H9 (cell line): ENCODE data around the gene CACNG6. TPM values are rescaled to one million over a fixed set of nuclear protein-coding genes. Genes with fewer than 3 reads are reported as not detected.

Source experiments
- DNase-seq: peaks from one replicate; pipeline ENCODE4 v3.0.0-alpha.2; 2017
- H2AFZ ChIP-seq: one replicate; pipeline ENCODE4 v1.6.1; 2013; ENCODE audit warnings: mild to moderate bottlenecking, low read length, control low read depth, moderate library complexity
- H2AK5ac ChIP-seq: 2 replicates; pipeline ENCODE4 v1.6.1; 2013; ENCODE audit warnings: low read length, control low read depth, mixed read lengths; ENCODE audit not compliant: insufficient read length
- H2BK120ac ChIP-seq: one replicate; pipeline ENCODE4 v1.6.1; 2013; ENCODE audit warnings: low read depth, mild to moderate bottlenecking, low read length, control low read depth, inconsistent platforms; ENCODE audit not compliant: poor library complexity, severe bottlenecking
- H2BK12ac ChIP-seq: 2 replicates; pipeline ENCODE4 v1.6.1; 2013; ENCODE audit warnings: low read length, control low read depth, mixed read lengths, low read depth; ENCODE audit not compliant: insufficient read length
- H2BK15ac ChIP-seq: 2 replicates; pipeline ENCODE4 v1.6.1; 2013; ENCODE audit warnings: low read depth, low read length, control low read depth
- H2BK20ac ChIP-seq: one replicate; pipeline ENCODE4 v1.6.1; 2013; ENCODE audit warnings: low read depth, mild to moderate bottlenecking, low read length, control low read depth, inconsistent platforms; ENCODE audit not compliant: poor library complexity, severe bottlenecking
- H2BK5ac ChIP-seq: 2 replicates; pipeline ENCODE4 v1.6.1; 2013; ENCODE audit warnings: low read length, control low read depth, mixed read lengths; ENCODE audit not compliant: insufficient read length
- H3K14ac ChIP-seq: 2 replicates; pipeline ENCODE4 v1.6.1; 2013; ENCODE audit warnings: low read length, control low read depth; ENCODE audit not compliant: insufficient read depth
- H3K18ac ChIP-seq: 2 replicates; pipeline ENCODE4 v1.6.1; 2013; ENCODE audit warnings: low read depth, mild to moderate bottlenecking, mixed read lengths, low read length, control low read depth; ENCODE audit not compliant: insufficient read length
- H3K23ac ChIP-seq: 2 replicates; pipeline ENCODE4 v1.6.1; 2013; ENCODE audit warnings: low read length, control low read depth, mixed read lengths, low read depth; ENCODE audit not compliant: insufficient read length
- H3K23me2 ChIP-seq: 2 replicates; pipeline ENCODE4 v1.6.1; 2013; ENCODE audit warnings: low read depth, mild to moderate bottlenecking, mixed read lengths, low read length, control low read depth; ENCODE audit not compliant: insufficient read length, poor library complexity, severe bottlenecking
- H3K27ac ChIP-seq: 2 replicates; pipeline ENCODE4 v1.5.1; 2013; ENCODE audit warnings: low read length, control low read depth, mixed read lengths, low read depth; ENCODE audit not compliant: insufficient read length
- H3K27me3 ChIP-seq: 2 replicates; pipeline ENCODE4 v1.6.1; 2013; ENCODE audit warnings: low read length, control low read depth, inconsistent platforms; ENCODE audit not compliant: insufficient read depth
- H3K4ac ChIP-seq: 2 replicates; pipeline ENCODE4 v1.6.1; 2013; ENCODE audit warnings: low read depth, mild to moderate bottlenecking, control low read depth, inconsistent platforms, low read length, moderate library complexity
- H3K4me1 ChIP-seq: 2 replicates; pipeline ENCODE4 v1.6.1; 2013; ENCODE audit warnings: low read length, control low read depth, inconsistent platforms; ENCODE audit not compliant: insufficient read depth
- H3K4me2 ChIP-seq: 2 replicates; pipeline ENCODE4 v1.6.1; 2013; ENCODE audit warnings: low read length, control low read depth, mixed read lengths; ENCODE audit not compliant: insufficient read length, insufficient read depth
- H3K56ac ChIP-seq: 2 replicates; pipeline ENCODE4 v1.6.1; 2013; ENCODE audit warnings: low read depth, mild to moderate bottlenecking, mixed read lengths, low read length, control low read depth; ENCODE audit not compliant: insufficient read length
- H3K79me1 ChIP-seq: 2 replicates; pipeline ENCODE4 v1.6.1; 2013; ENCODE audit warnings: low read depth, mild to moderate bottlenecking, moderate library complexity, low read length, control low read depth, inconsistent platforms; ENCODE audit not compliant: insufficient read depth, poor library complexity, severe bottlenecking
- H3K79me2 ChIP-seq: 2 replicates; pipeline ENCODE4 v1.6.1; 2013; ENCODE audit warnings: low read length, control low read depth, inconsistent platforms; ENCODE audit not compliant: insufficient read depth
- H3K9ac ChIP-seq: 2 replicates; pipeline ENCODE4 v1.6.1; 2013; ENCODE audit warnings: low read length, control low read depth, mixed read lengths; ENCODE audit not compliant: insufficient read length; ENCODE audit errors: extremely low read depth
- H3K9me3 ChIP-seq: one replicate; pipeline ENCODE4 v1.6.1; 2013; ENCODE audit warnings: low read depth, low read length, inconsistent platforms; ENCODE audit not compliant: control insufficient read depth
- H3T11ph ChIP-seq: one replicate; pipeline ENCODE4 v1.6.1; 2013; ENCODE audit warnings: mild to moderate bottlenecking, low read length, control low read depth, inconsistent platforms
- H4K20me1 ChIP-seq: one replicate; pipeline ENCODE4 v1.6.1; 2013; ENCODE audit not compliant: control insufficient read depth, insufficient read length, insufficient read depth
- H4K5ac ChIP-seq: 2 replicates; pipeline ENCODE4 v1.6.1; 2013; ENCODE audit warnings: low read depth, mild to moderate bottlenecking, mixed read lengths, low read length, control low read depth; ENCODE audit not compliant: insufficient read length
- H4K8ac ChIP-seq: replicated peaks from 2 replicates; pipeline ENCODE4 v1.6.1; 2013; ENCODE audit warnings: low read length, control low read depth, mixed read lengths, low read depth; ENCODE audit not compliant: insufficient read length
- H4K91ac ChIP-seq: 2 replicates; pipeline ENCODE4 v1.6.1; 2013; ENCODE audit warnings: low read depth, mild to moderate bottlenecking, moderate library complexity, mixed read lengths, low read length, control low read depth; ENCODE audit not compliant: insufficient read length
- H3K27ac Mint-ChIP-seq, 3 experiments: 2 replicates in 2 of 3; 3 replicates in 1 of 3; pipeline ENCODE4 v1.8.0; 2020 to 2021; ENCODE audit warnings: mixed read lengths in 3 of 3, mild to moderate bottlenecking in 1 of 3, moderate library complexity in 1 of 3
- H3K27me3 Mint-ChIP-seq: 2 replicates; pipeline ENCODE4 v1.8.0; 2021; ENCODE audit warnings: low read depth, mild to moderate bottlenecking, moderate library complexity, mixed read lengths
- H3K36me3 Mint-ChIP-seq, 3 experiments: 2 replicates in 2 of 3; 3 replicates in 1 of 3; pipeline ENCODE4 v1.8.0; 2020 to 2021; ENCODE audit warnings: low read depth in 3 of 3, mixed read lengths in 3 of 3; ENCODE audit not compliant: insufficient read depth in 1 of 3
- H3K4me1 Mint-ChIP-seq, 2 experiments: 2 replicates each; pipeline ENCODE4 v1.8.0; 2020; ENCODE audit warnings: mixed read lengths in 2 of 2
- H3K4me3 Mint-ChIP-seq, 2 experiments: 2 replicates in 1 of 2; 3 replicates in 1 of 2; pipeline ENCODE4 v1.8.0; 2020 to 2021; ENCODE audit warnings: mild to moderate bottlenecking in 2 of 2, mixed read lengths in 2 of 2, moderate library complexity in 1 of 2
- H3K9me3 Mint-ChIP-seq, 2 experiments: 2 replicates in 1 of 2; 3 replicates in 1 of 2; pipeline ENCODE4 v1.8.0; 2020; ENCODE audit warnings: mild to moderate bottlenecking in 2 of 2, mixed read lengths in 2 of 2, moderate library complexity in 1 of 2
- CTCF ChIP-seq: fragments of 200-600 bp; sonication (generic); conservative IDR thresholded peaks from 3 replicates; pipeline ENCODE4 v1.8.0; 2021; ENCODE audit warnings: antibody characterized with exemption, mild to moderate bottlenecking
- WGBS: extraction: QIAGEN DNeasy Blood & Tissue Kit; methylation state at CpG from one replicate; pipeline ENCODE4 v1.1.7; 2013; ENCODE audit warnings: missing lambda C conversion rate, low lambda C conversion rate, mixed read lengths; ENCODE audit not compliant: insufficient read length; ENCODE audit errors: extremely low coverage; 5-methylcytosine and 5-hydroxymethylcytosine counted together
- total RNA-seq: library from RNA; stranded (reverse); gene quantifications from 2 replicates; pipeline ENCODE4 v1.2.1, GENCODE V29; 2021

The CACNG6 gene
- total RNA-seq, 1 experiment from 2014 or later: 1.6 TPM

- H3K27ac Mint-ChIP-seq: no peak overlapping the region
- Histone ChIP-seq H3T11ph (no peak overlapping the region), H3K4ac (no peak overlapping the region), H2BK12ac (no peak overlapping the region), H2BK120ac (no peak overlapping the region), H2AK5ac (no peak overlapping the region), H4K5ac (no peak overlapping the region), H3K23ac (no peak overlapping the region), H4K91ac (no peak overlapping the region), H2BK15ac (no peak overlapping the region), H3K18ac (peak overlapping the region; percentile 74), H3K23me2 (peaks cover 24% of the 10 kb centered on the region), H3K79me2 (no peaks in the 10 kb centered on the region), H2BK20ac (no peak overlapping the region), H3K27me3 (no peaks in the 10 kb centered on the region), H3K27ac (no peak overlapping the region), H3K79me1 (no peaks in the 10 kb centered on the region), H3K9ac (peak overlapping the region; percentile 30), H3K4me2 (peak overlapping the region; percentile 78), H3K14ac (peak overlapping the region; percentile 62; the same call in 1 of the 2 replicates), H3K56ac (no peak overlapping the region), H3K4me1 (peaks cover 2% of the 10 kb centered on the region; the same call in 1 of the 2 replicates), H2BK5ac (no peak overlapping the region), H4K20me1 (no peaks in the 10 kb centered on the region), H2AFZ (no peak overlapping the region), H3K9me3 (no peaks in the 10 kb centered on the region), H4K8ac (no peak overlapping the region)
- TF ChIP-seq CTCF: no peak
- no peaks in the 10 kb centered on the region; a peak in 1 of 5 replicates for H3K9me3 Mint-ChIP-seq
- no peaks in the 10 kb centered on the region for H3K36me3 Mint-ChIP-seq
- H3K4me3 Mint-ChIP-seq: peak overlapping the region; percentile 66 to 73; a peak in 3 of 5 replicates
- peaks cover 10% of the 10 kb centered on the region for H3K27me3 Mint-ChIP-seq
- DNase-seq: peak; percentile 60
- peaks cover 12 to 18% of the 10 kb centered on the region in 2 experiments for H3K4me1 Mint-ChIP-seq
- WGBS: no CpG with 5 or more reads among the region's 62 CpGs
Observed at GRCh38 chr19:53982001-53982451, 9.4 kb upstream of the CACNG6 start.
